HepG2 (cell line): ENCODE measurements around the gene CAND1. TPM values are rescaled to one million over a fixed set of nuclear protein-coding genes. Genes with fewer than 3 reads are reported as not detected.

Experiments
- ATAC-seq: fragments of 200-7000 bp; cut with Tn5 transposase; 3 replicates; pipeline ENCODE4 v1.9.1; 2020; ENCODE audit warnings: mild to moderate bottlenecking, moderate library complexity
- BruUV-seq: library from RNA; stranded (reverse); fragments of 400-500 nt; replicated peaks from 2 replicates; lab custom pipeline; 2021; lab: Mats Ljungman, UMichigan
- CTCF ChIA-PET: fragments of 300-600 bp; formaldehyde crosslinking; extraction: SDS; loops from one replicate; lab custom pipeline; 2021; ENCODE audit warnings: low total read pairs, inconsistent platforms, low intra/inter-chr PET ratio; lab: Yijun Ruan, JAX
- POLR2A ChIA-PET: fragments of 350-600 bp; sonication (Branson Sonifier 250); formaldehyde crosslinking; loops from one replicate; lab custom pipeline; 2020; ENCODE audit warnings: antibody characterized with exemption, inconsistent platforms; lab: Yijun Ruan, JAX
- DNase-seq: peaks from one replicate; pipeline ENCODE4 v3.0.0-alpha.2; 2015; ENCODE audit warnings: low spot score
- FAIRE-seq: peaks from 3 replicates; lab custom pipeline; 2011; peaks lifted over from hg19 to GRCh38; lab: Jason Lieb, UNC
- H2AFZ ChIP-seq: one replicate; pipeline ENCODE4 v1.6.1; 2011; ENCODE audit warnings: low read length, inconsistent platforms
- H3K27ac ChIP-seq: fragments of 300-600 bp; 3 replicates; pipeline ENCODE4 v1.8.0; 2011; ENCODE audit warnings: mixed run types, mild to moderate bottlenecking, mixed read lengths, low read length, inconsistent platforms; ENCODE audit not compliant: insufficient read depth; ENCODE audit errors: extremely low read length
- H3K27me3 ChIP-seq, 2 experiments: fragments of 200-600 bp in 1 of 2; 2 replicates in 1 of 2; 3 replicates in 1 of 2; pipeline versions ENCODE4 v1.6.0 to v1.8.0; 2011; ENCODE audit warnings: low read length in 2 of 2, mild to moderate bottlenecking in 2 of 2, moderate library complexity in 2 of 2, inconsistent platforms in 1 of 2; ENCODE audit not compliant: insufficient read depth in 2 of 2, control insufficient read depth in 1 of 2
- H3K36me3 ChIP-seq, 2 experiments: fragments of 200-600 bp in 1 of 2; replicated peaks in 1 of 2; 2 replicates in 1 of 2; 3 replicates in 1 of 2; pipeline versions ENCODE4 v1.5.1 to v1.8.0; 2011; ENCODE audit warnings: low read length in 2 of 2, inconsistent platforms in 1 of 2; ENCODE audit not compliant: insufficient read depth in 2 of 2, control insufficient read depth in 1 of 2
- H3K4me1 ChIP-seq: 2 replicates; pipeline ENCODE4 v1.5.1; 2012; ENCODE audit warnings: low read length, inconsistent platforms; ENCODE audit not compliant: insufficient read depth
- H3K4me2 ChIP-seq: 2 replicates; pipeline ENCODE4 v1.6.0; 2011; ENCODE audit warnings: low read depth, low read length, inconsistent platforms
- H3K4me3 ChIP-seq, 3 experiments: fragments of 200-600 bp in 1 of 3; sonication (generic), shearing (Covaris generic) in 1 of 3; replicated peaks in 1 of 3; 2 replicates each; pipeline ENCODE4 v1.5.1; 2011 to 2016; ENCODE audit warnings: low read length in 3 of 3, inconsistent platforms in 2 of 3, low read depth in 2 of 3, mild to moderate bottlenecking in 2 of 3, control low read depth in 1 of 3, mixed read lengths in 1 of 3; ENCODE audit not compliant: insufficient read depth in 1 of 3
- H3K79me2 ChIP-seq: one replicate; pipeline ENCODE4 v1.6.1; 2011; ENCODE audit warnings: low read length, inconsistent platforms; ENCODE audit not compliant: insufficient read depth
- H3K9ac ChIP-seq: 2 replicates; pipeline ENCODE4 v1.6.0; 2011; ENCODE audit warnings: mild to moderate bottlenecking, low read depth, low read length, inconsistent platforms; ENCODE audit not compliant: insufficient read depth
- H3K9me3 ChIP-seq: 2 replicates; pipeline ENCODE4 v1.5.1; 2012; ENCODE audit warnings: mild to moderate bottlenecking, low read length
- H4K20me1 ChIP-seq: 2 replicates; pipeline ENCODE4 v1.6.0; 2011; ENCODE audit warnings: inconsistent platforms, mild to moderate bottlenecking, low read length, moderate library complexity; ENCODE audit not compliant: insufficient read depth
- NKX3-1 ChIP-seq: sonication (generic); formaldehyde crosslinking; IDR thresholded peaks from 2 replicates; pipeline ENCODE4 v1.5.0; 2020; ENCODE audit warnings: missing genetic modification reagents
- POLR2AphosphoS5 ChIP-seq: IDR thresholded peaks from 2 replicates; pipeline ENCODE4 v1.6.1; 2012; ENCODE audit warnings: low read depth, low read length
- RAD21 ChIP-seq: fragments of 450-650 bp; formaldehyde crosslinking; IDR thresholded peaks from 2 replicates; pipeline ENCODE4 v1.5.0; 2020; ENCODE audit warnings: mild to moderate bottlenecking
- SETDB1 ChIP-seq: sonication (generic); formaldehyde crosslinking; IDR thresholded peaks from 2 replicates; pipeline ENCODE4 v1.5.1; 2020; ENCODE audit warnings: missing genetic modification reagents, mild to moderate bottlenecking, borderline replicate concordance
- SMC3 ChIP-seq: IDR thresholded peaks from 2 replicates; pipeline ENCODE4 v1.6.1; 2011; ENCODE audit warnings: low read length, improper control_type of control experiment
- STAG1 ChIP-seq: sonication (generic); formaldehyde crosslinking; IDR thresholded peaks from 2 replicates; pipeline ENCODE4 v1.4.0; 2020; ENCODE audit warnings: missing genetic modification reagents
- ZNF235 ChIP-seq: sonication (generic); formaldehyde crosslinking; IDR thresholded peaks from 2 replicates; pipeline ENCODE4 v1.8.1; 2023; ENCODE audit warnings: mild to moderate bottlenecking, missing genetic modification reagents, borderline replicate concordance
- ZNF318 ChIP-seq: sonication (generic); formaldehyde crosslinking; IDR thresholded peaks from 2 replicates; pipeline ENCODE4 v1.4.0; 2020; ENCODE audit warnings: mild to moderate bottlenecking, missing genetic modification reagents
- ZNF572 ChIP-seq: sonication (generic); formaldehyde crosslinking; IDR thresholded peaks from 2 replicates; pipeline ENCODE4 v1.5.1; 2020; ENCODE audit warnings: mild to moderate bottlenecking, missing genetic modification reagents
- WGBS: methylation state at CpG from one replicate; pipeline ENCODE4 v1.1.6; 2017; ENCODE audit warnings: low lambda C conversion rate; 5-methylcytosine and 5-hydroxymethylcytosine counted together
- in situ Hi-C: cut with HindIII; loops from 2 replicates; pipeline ENCODE4 v1.10.0; 2017; ENCODE audit warnings: low pct_unique_long_range_greater_than_20kb; ENCODE audit not compliant: extremely low pct_ligation_motif_present
- intact Hi-C: fragments of 100-400 bp; cut with micrococcal nuclease; formaldehyde crosslinking; loops from one replicate; pipeline ENCODE4 v1.10.0; 2022; ENCODE audit not compliant: unreplicated experiment
- polyA plus RNA-seq, 8 experiments: library from polyadenylated mRNA; depleted of rRNA in 3 of 8; stranded (reverse) in 7 of 8; unstranded in 1 of 8; fragments of >200 nt; fragmentation: Illumina TruSeq in 4 of 8; extraction: Trizol in 4 of 8; gene quantifications; 2 replicates each; pipeline versions ENCODE4 v1.2.1 to v1.2.3, GENCODE V29; 2011 to 2016; ENCODE audit warnings: low read depth in 4 of 8, missing spikeins in 1 of 8, mixed read lengths in 1 of 8; ENCODE audit not compliant: insufficient read depth in 1 of 8
- total RNA-seq, 5 experiments: library from RNA; depleted of rRNA; stranded (reverse); fragments of >200 nt; fragmentation: Illumina TruSeq; extraction: Trizol; gene quantifications; 2 replicates each; pipeline ENCODE4 v1.2.3, GENCODE V29; 2016; ENCODE audit warnings: low read depth in 1 of 5
- TF ChIP-seq, protein P1 (sequence below): sonication (generic); formaldehyde crosslinking; IDR thresholded peaks from 2 replicates; pipeline ENCODE4 v1.5.0; 2020; ENCODE audit warnings: mild to moderate bottlenecking, missing genetic modification reagents, moderate library complexity
- TF ChIP-seq, protein P2 (sequence below): sonication (generic); formaldehyde crosslinking; IDR thresholded peaks from 2 replicates; pipeline ENCODE4 v1.4.0; 2020; ENCODE audit warnings: missing genetic modification reagents, mild to moderate bottlenecking, borderline replicate concordance

CAND1 gene
- total and polyA plus RNA-seq, 2 of the 13 experiments (the other 11 are each of a cell fraction or from before 2014, with no cell fraction given), result 56.2 to 138 TPM

GRCh38 chr12:67355428-67356379 is 86.5 kb downstream of the CAND1 start:
- no peak for FAIRE-seq
- no peak overlapping the region for H2AFZ ChIP-seq
- peak; percentile 67 for ATAC-seq
- no TSS peak for BruUV-seq
- H3K4me3 ChIP-seq, result no peak overlapping the region
- no peaks in the 10 kb centered on the region for H3K36me3 ChIP-seq
- peak; percentile 42 for DNase-seq
- no peaks in the 10 kb centered on the region for H3K27me3 ChIP-seq
- H3K27ac ChIP-seq, result no peak overlapping the region
- H3K4me2 ChIP-seq, result no peak overlapping the region
- ChIA-PET CTCF (interaction anchor here (2.0 to 3.2 kb wide), 2 partner anchors 86 to 587 kb away, joined by 11 to 19 read pairs; no protein-coding TSS in a partner anchor), POLR2A (no interaction called here)
- H3K9me3 ChIP-seq, result no peaks in the 10 kb centered on the region
- intact Hi-C loops (loop anchor here (1.0 kb wide), 2 partner anchors 87 to 588 kb away; no protein-coding TSS in a partner anchor), in situ Hi-C loops (loop anchor here (5.0 kb wide), 2 partner anchors 87 to 587 kb away; no protein-coding TSS in a partner anchor)
- no peaks in the 10 kb centered on the region for H3K79me2 ChIP-seq
- no peaks in the 10 kb centered on the region for H3K4me1 ChIP-seq
- no peak overlapping the region for H3K9ac ChIP-seq
- WGBS, result 10% methylated on average over 8 of the region's 8 CpGs
- no peaks in the 10 kb centered on the region for H4K20me1 ChIP-seq
- TF ChIP-seq STAG1 (CRISPR knock-in tag) (peak; percentile 74), NKX3-1 (CRISPR knock-in tag) (no peak), RAD21 (CRISPR knock-in tag) (0 out of 2 replicates have a peak, but pooled peaks have one; percentile 24), ZNF235 (CRISPR knock-in tag) (no peak), SMC3 (peak; percentile 73), POLR2AphosphoS5 (no peak), ZNF572 (CRISPR knock-in tag) (no peak), ZNF318 (no peak), SETDB1 (CRISPR knock-in tag) (no peak)
- TF ChIP-seq, protein P1, sequence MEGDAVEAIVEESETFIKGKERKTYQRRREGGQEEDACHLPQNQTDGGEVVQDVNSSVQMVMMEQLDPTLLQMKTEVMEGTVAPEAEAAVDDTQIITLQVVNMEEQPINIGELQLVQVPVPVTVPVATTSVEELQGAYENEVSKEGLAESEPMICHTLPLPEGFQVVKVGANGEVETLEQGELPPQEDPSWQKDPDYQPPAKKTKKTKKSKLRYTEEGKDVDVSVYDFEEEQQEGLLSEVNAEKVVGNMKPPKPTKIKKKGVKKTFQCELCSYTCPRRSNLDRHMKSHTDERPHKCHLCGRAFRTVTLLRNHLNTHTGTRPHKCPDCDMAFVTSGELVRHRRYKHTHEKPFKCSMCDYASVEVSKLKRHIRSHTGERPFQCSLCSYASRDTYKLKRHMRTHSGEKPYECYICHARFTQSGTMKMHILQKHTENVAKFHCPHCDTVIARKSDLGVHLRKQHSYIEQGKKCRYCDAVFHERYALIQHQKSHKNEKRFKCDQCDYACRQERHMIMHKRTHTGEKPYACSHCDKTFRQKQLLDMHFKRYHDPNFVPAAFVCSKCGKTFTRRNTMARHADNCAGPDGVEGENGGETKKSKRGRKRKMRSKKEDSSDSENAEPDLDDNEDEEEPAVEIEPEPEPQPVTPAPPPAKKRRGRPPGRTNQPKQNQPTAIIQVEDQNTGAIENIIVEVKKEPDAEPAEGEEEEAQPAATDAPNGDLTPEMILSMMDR (CRISPR knock-in tag), result peak; percentile 57
- TF ChIP-seq, protein P2, sequence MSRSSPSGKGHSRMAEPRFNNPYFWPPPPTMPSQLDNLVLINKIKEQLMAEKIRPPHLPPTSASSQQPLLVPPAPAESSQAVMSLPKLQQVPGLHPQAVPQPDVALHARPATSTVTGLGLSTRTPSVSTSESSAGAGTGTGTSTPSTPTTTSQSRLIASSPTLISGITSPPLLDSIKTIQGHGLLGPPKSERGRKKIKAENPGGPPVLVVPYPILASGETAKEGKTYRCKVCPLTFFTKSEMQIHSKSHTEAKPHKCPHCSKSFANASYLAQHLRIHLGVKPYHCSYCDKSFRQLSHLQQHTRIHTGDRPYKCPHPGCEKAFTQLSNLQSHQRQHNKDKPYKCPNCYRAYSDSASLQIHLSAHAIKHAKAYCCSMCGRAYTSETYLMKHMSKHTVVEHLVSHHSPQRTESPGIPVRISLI (CRISPR knock-in tag), result peak; percentile 86
